ENCODE results near the gene SUPT20HL2.
"Not testable (repeated sequence)": the region's sequence is repeated elsewhere in the genome, so short reads cannot be mapped to it uniquely, and the experiment has no call there.

SUPT20HL2 gene

GRCh38 chrX:24309580-24310374, 4.1 kb downstream of the SUPT20HL2 start:
- not testable (repeated sequence) for DNase-seq

DNA sequence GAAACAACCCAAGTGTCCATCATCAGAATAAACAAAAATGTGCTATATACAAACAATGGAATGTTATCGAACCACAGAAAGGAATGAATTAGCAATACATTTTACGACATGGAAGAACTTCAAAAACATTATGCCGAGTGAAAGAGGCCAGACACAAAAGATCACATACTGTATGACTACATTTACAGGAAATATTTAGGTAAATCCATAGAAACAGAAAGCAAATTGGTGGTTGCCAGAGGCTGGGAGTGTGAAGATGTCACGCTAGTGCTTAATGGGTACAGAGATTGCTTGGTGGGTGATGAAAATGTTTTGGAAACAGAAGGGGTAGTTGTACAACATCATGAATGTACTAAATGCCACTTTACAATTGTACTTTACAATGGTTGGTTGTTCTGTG, 5.1 kb downstream of the SUPT20HL2 start:
- DNase-seq = not testable (repeated sequence)

GRCh38 chrX:24306440-24306839, 7.4 kb downstream of the SUPT20HL2 start:
- DNase-seq = no peak

DNA sequence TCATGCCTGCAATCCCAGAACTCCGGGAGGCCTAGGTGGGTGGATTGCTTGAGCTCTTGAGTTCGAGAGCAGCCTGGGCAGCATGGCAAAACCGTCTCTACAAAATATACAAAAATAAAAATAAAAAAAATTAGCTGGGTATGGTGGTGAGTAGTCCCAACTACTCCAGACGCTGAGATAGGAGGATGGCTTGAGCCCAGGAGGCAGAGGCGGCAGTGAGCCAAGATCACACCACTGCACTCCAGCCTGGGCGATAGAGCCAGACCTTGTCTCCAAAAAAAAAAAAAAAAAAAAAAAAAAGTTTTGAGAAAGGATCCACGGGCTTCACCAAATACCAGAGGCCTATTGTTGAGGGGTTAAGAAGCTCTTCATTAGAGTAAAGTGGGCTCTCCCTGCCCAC, 8.0 kb downstream of the SUPT20HL2 start:
- DNase-seq = no peak

DNA sequence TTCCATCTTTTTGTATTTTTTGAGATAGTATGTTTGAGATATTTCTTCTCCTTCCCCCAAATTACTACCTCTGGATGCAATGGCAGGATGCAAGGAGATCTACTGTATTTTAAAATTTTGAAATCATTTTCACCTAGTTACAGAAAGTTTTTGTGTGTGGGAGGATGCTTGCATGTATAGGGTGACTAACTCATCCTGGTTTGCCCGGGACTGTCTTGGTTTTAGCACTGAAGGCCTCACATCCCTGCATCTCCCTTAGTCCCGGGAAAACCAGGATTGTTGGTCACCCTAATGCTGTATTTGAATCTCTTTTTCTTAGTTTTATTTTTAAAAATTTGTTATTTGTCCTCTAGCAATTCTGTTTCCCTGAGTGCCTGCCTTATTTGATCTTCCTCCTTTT, 12.1 kb downstream of the SUPT20HL2 start:
- DNase-seq = no peak

DNA sequence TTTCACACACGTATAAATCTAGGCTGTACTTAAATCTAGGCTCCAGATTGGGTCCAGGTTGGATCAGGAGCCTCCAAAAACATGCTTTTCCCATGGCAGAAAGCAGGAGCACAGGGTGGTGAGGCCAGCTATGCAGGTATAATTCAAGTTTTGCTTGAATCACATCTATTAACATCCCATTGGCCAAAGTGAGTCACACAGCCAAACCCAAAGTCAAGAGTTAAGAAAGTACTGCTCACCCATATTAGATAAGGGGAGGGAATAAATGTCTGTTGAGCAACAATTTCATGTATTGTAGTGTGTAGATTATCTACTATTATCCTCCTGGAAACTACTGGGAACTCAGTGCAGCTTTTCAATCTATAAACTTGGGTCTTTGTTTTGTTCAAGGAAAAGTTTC, 12.8 kb downstream of the SUPT20HL2 start:
- DNase-seq = no peak

GRCh38 chrX:24298191-24298590, 15.7 kb downstream of the SUPT20HL2 start:
- DNase-seq = no peak

GRCh38 chrX:24294619-24295018, 19.2 kb downstream of the SUPT20HL2 start:
- DNase-seq = no peak

DNA sequence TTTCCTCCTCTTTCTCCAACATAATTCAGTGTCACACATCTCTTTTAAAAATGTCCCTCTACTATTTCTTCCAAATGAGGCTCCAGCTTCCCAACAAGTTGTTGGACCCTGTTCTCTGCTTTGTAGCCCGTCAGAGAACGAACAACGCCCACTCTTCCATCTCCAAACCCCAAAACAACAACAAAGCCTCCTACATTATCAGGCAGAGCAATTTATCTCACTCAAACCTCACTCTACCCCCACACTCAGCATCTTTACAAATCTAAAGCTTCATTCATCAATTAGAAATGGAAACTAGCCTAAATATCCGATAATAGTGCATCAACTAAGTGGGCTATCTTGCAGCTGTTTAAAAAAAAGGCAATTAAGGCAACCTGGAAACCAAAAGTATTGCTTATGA, 20.5 kb downstream of the SUPT20HL2 start:
- DNase-seq = no peak

GRCh38 chrX:24292353-24292752, 21.5 kb downstream of the SUPT20HL2 start:
- no peak for DNase-seq

DNA sequence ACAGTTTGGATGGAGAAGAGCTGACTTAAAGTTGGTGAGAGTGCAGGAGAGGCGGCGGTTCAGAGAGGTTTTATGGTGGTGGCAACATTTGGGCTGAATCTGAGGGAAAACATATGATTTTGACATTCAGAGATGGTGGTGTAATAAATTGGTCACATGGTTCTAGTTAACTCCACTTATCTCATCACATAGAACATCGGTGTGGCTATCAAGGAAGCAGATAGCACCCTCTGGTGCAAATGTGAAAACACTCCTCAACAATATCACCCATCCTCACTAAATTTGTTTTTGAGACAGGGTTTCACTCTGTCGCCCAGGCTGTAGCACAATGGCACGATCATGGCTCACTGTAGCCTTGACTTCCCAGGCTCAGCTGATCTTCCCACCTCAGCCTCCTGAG, 28.8 kb downstream of the SUPT20HL2 start:
- no peak for DNase-seq

- DNase-seq = no peak
These were observed 30.6 kb downstream of the SUPT20HL2 start for GRCh38 chrX:24283127-24283794.

- no peak for DNase-seq
These were observed 31.3 kb downstream of the SUPT20HL2 start for GRCh38 chrX:24282381-24283126.

- no peak for DNase-seq
These were observed 36.5 kb downstream of the SUPT20HL2 start for GRCh38 chrX:24277405-24277804.

DNA sequence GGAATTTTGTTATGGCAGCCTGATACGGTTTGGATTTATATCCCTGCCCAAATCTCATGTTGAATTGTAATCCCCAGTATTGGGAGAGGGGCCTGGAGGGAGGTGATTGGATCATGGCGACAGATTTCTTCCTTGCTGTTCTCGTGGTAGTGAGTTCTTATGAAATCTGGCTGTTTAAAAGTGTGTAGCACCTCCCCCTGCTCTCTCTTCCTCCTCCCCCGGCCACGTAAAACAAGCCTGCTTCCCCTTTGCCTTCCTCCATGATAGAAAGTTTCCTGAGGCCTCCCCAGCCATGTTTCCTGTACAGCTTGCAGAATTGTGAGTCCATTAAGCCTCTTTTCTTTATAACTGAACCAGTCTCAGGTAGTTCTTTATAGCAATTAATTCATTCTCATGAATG, 37.9 kb downstream of the SUPT20HL2 start:
- DNase-seq = no peak

- DNase-seq = no peak
These were observed 42.6 kb downstream of the SUPT20HL2 start for GRCh38 chrX:24271262-24271661.

- no peak for DNase-seq
These were observed 45.1 kb downstream of the SUPT20HL2 start for GRCh38 chrX:24268786-24269185.

DNA sequence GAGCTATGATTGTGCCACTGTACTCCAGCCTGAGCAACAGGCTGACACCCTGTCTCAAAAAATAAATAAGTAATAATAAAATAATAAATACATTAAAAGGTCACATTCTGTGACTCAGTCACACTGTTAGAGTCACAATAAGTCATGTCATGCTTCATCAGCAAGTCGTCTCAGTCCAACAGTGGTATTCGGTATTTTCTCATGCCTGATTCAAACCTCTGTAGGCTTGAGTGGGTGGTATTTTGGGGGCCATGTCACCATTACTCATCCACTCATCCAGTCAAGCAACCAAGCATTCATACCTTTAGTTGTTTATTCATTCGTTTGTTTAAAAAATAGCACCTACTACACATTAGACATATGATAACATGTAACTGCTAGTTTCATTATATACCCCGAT, 46.9 kb downstream of the SUPT20HL2 start:
- no peak for DNase-seq

GRCh38 chrX:24264383-24264782, 49.5 kb downstream of the SUPT20HL2 start:
- DNase-seq = no peak

GRCh38 chrX:24262309-24262708, 51.6 kb downstream of the SUPT20HL2 start:
- no peak for DNase-seq

Measured in NCI-H510A treated with DMSO at 0.1 percent for 48 hours (cell line).